Endothelial cell of umbilical vein (primary cell): ENCODE results near the gene INHBC. TPM values are rescaled to one million over a fixed set of nuclear protein-coding genes. Genes with fewer than 3 reads are reported as not detected.
"Not testable (repeated sequence)": the region's sequence is repeated elsewhere in the genome, so short reads cannot be mapped to it uniquely, and the experiment has no call there.

Experiments
- BruUV-seq: library from RNA; stranded (reverse); fragments of 400-500 nt; replicated peaks from 2 replicates; lab custom pipeline; 2021; lab: Mats Ljungman, UMichigan
- CTCF ChIA-PET: fragments of 300-600, 350-600 bp; sonication (Branson Sonifier 250); formaldehyde crosslinking; loops from one replicate; lab custom pipeline; 2021; ENCODE audit warnings: antibody characterized with exemption, inconsistent platforms; lab: Charles Lee
- POLR2A ChIA-PET: fragments of 300-600, 350-600 bp; sonication (Branson Sonifier 250); formaldehyde crosslinking; loops from one replicate; lab custom pipeline; 2021; ENCODE audit warnings: antibody characterized with exemption, inconsistent platforms; lab: Charles Lee
- DNase-seq: peaks from one replicate; pipeline ENCODE4 v3.0.0-alpha.2; 2011; ENCODE audit warnings: low read depth, low spot score
- FAIRE-seq: peaks from 2 replicates; lab custom pipeline; 2011; peaks lifted over from hg19 to GRCh38; lab: Jason Lieb, UNC
- H2AFZ ChIP-seq: 2 replicates; pipeline ENCODE4 v1.6.0; 2012; ENCODE audit warnings: low read depth, low read length, control low read depth, inconsistent platforms
- H3K27ac ChIP-seq: 2 replicates; pipeline ENCODE4 v1.5.1; 2011; ENCODE audit warnings: low read depth, mild to moderate bottlenecking, control low read depth, low read length, moderate library complexity; ENCODE audit not compliant: insufficient read depth
- H3K27me3 ChIP-seq, 2 experiments: 2 replicates each; pipeline versions ENCODE4 v1.6.0 to v1.6.1; 2011; ENCODE audit warnings: low read length in 2 of 2, mixed read lengths in 1 of 2; ENCODE audit not compliant: control insufficient read depth in 2 of 2, insufficient read depth in 2 of 2
- H3K36me3 ChIP-seq, 2 experiments: 2 replicates in 1 of 2; 3 replicates in 1 of 2; pipeline ENCODE4 v1.5.1; 2011; ENCODE audit warnings: low read length in 2 of 2, mild to moderate bottlenecking in 1 of 2, moderate library complexity in 1 of 2; ENCODE audit not compliant: control insufficient read depth in 2 of 2, insufficient read depth in 2 of 2; ENCODE audit errors: extremely low read depth in 1 of 2
- H3K4me1 ChIP-seq: 3 replicates; pipeline ENCODE4 v1.5.1; 2011; ENCODE audit warnings: mild to moderate bottlenecking, low read length; ENCODE audit not compliant: control insufficient read depth, insufficient read depth; ENCODE audit errors: extremely low read depth
- H3K4me2 ChIP-seq: 2 replicates; pipeline ENCODE4 v1.6.1; 2011; ENCODE audit warnings: low read length, control low read depth, mixed read lengths; ENCODE audit not compliant: insufficient read depth
- H3K4me3 ChIP-seq, 3 experiments: fragments of 200-600 bp in 1 of 3; sonication (generic), shearing (Covaris generic) in 1 of 3; replicated peaks in 1 of 3; 2 replicates each; pipeline ENCODE4 v1.5.1; 2011 to 2016; ENCODE audit warnings: control low read depth in 3 of 3, low read length in 3 of 3, mild to moderate bottlenecking in 2 of 3, inconsistent platforms in 1 of 3, low read depth in 1 of 3, moderate library complexity in 1 of 3; ENCODE audit not compliant: insufficient read depth in 1 of 3
- H3K79me2 ChIP-seq: 2 replicates; pipeline ENCODE4 v1.6.0; 2012; ENCODE audit warnings: low read length, inconsistent platforms; ENCODE audit not compliant: control insufficient read depth, insufficient read depth
- H3K9ac ChIP-seq: replicated peaks from 2 replicates; pipeline ENCODE3; 2011; ENCODE audit warnings: low read length, control low read depth; ENCODE audit not compliant: insufficient read depth; ENCODE audit errors: extremely low read depth
- H3K9me1 ChIP-seq: replicated peaks from 3 replicates; pipeline ENCODE4 v1.6.0; 2011; ENCODE audit warnings: mild to moderate bottlenecking, low read length; ENCODE audit not compliant: control insufficient read depth, insufficient read depth; ENCODE audit errors: extremely low read depth
- H3K9me3 ChIP-seq: replicated peaks from 2 replicates; pipeline ENCODE4 v1.5.1; 2012; ENCODE audit warnings: low read length, inconsistent platforms; ENCODE audit not compliant: control insufficient read depth, insufficient read depth
- H4K20me1 ChIP-seq: replicated peaks from 2 replicates; pipeline ENCODE3; 2011; ENCODE audit warnings: mild to moderate bottlenecking, low read length; ENCODE audit not compliant: control insufficient read depth, insufficient read depth; ENCODE audit errors: extremely low read depth
- EZH2 ChIP-seq: IDR thresholded peaks from 2 replicates; pipeline ENCODE4 v1.6.1; 2012; ENCODE audit warnings: borderline replicate concordance, low read depth, mild to moderate bottlenecking, moderate library complexity, low read length, inconsistent platforms; ENCODE audit not compliant: severe bottlenecking
- FOS ChIP-seq: IDR thresholded peaks from 2 replicates; pipeline ENCODE4 v1.6.1; 2011; ENCODE audit warnings: mild to moderate bottlenecking, low read length, moderate library complexity, borderline replicate concordance; ENCODE audit not compliant: insufficient read depth
- GATA2 ChIP-seq: IDR thresholded peaks from 2 replicates; pipeline ENCODE4 v1.7.0; 2011; ENCODE audit warnings: low read depth, mild to moderate bottlenecking, moderate library complexity, mixed read lengths, low read length; ENCODE audit not compliant: insufficient read length, insufficient read depth
- JUN ChIP-seq: IDR thresholded peaks from 2 replicates; pipeline ENCODE4 v1.6.1; 2011; ENCODE audit warnings: borderline replicate concordance, low read depth; ENCODE audit not compliant: insufficient read length, insufficient read depth
- MYC ChIP-seq: IDR thresholded peaks from one replicate; pipeline ENCODE4 v1.6.1; 2011; ENCODE audit warnings: mild to moderate bottlenecking, low read depth, low read length
- POLR2A ChIP-seq: IDR thresholded peaks from 2 replicates; pipeline ENCODE4 v1.6.1; 2012; ENCODE audit warnings: low read depth, mild to moderate bottlenecking, control low read depth, low read length
- POLR2AphosphoS5 ChIP-seq: IDR thresholded peaks from 2 replicates; pipeline ENCODE4 v1.6.1; 2012; ENCODE audit warnings: low read depth, mild to moderate bottlenecking, control low read depth, low read length, moderate library complexity; ENCODE audit not compliant: insufficient read depth
- dilution Hi-C: fragments of 300-500 bp; cut with MboI; formaldehyde crosslinking; loops from one replicate; pipeline ENCODE4 v1.15.0; 2019; ENCODE audit warnings: low sequenced_read_pairs; ENCODE audit not compliant: extremely low pct_ligation_motif_present
- intact Hi-C: fragments of 100-400 bp; cut with micrococcal nuclease; formaldehyde crosslinking; loops from one replicate; pipeline ENCODE4 v1.10.0; 2022
- polyA plus RNA-seq, 4 experiments: library from polyadenylated mRNA; depleted of rRNA in 3 of 4; stranded (reverse) in 3 of 4; unstranded in 1 of 4; fragments of >200 nt; gene quantifications; 2 replicates each; pipeline versions ENCODE4 v1.2.1 to v1.2.3, GENCODE V29; 2011 to 2012; ENCODE audit warnings: missing spikeins in 1 of 4
- total RNA-seq: library from RNA; stranded (reverse); gene quantifications from 2 replicates; pipeline ENCODE4 v1.2.3, GENCODE V29; 2021
- TF ChIP-seq, protein P1 (sequence below), 2 donors: IDR thresholded peaks; 1 replicate in 1 of 2; 2 replicates in 1 of 2; pipeline ENCODE4 v1.5.1; 2011; ENCODE audit warnings: low read length in 2 of 2, mild to moderate bottlenecking in 2 of 2, moderate library complexity in 2 of 2, control low read depth in 1 of 2, inconsistent platforms in 1 of 2, low read depth in 1 of 2; ENCODE audit not compliant: insufficient read depth in 1 of 2; ENCODE audit errors: extremely low read depth in 1 of 2
- TF ChIP-seq, protein P2 (sequence below): IDR thresholded peaks from 2 replicates; pipeline ENCODE4 v1.6.1; 2011; ENCODE audit not compliant: insufficient read depth, insufficient read length

Gene INHBC
- total and polyA plus RNA-seq, 2 donors (not counting 3 experiments of a cell fraction or from before 2014, with no cell fraction given) = not detected

DNA sequence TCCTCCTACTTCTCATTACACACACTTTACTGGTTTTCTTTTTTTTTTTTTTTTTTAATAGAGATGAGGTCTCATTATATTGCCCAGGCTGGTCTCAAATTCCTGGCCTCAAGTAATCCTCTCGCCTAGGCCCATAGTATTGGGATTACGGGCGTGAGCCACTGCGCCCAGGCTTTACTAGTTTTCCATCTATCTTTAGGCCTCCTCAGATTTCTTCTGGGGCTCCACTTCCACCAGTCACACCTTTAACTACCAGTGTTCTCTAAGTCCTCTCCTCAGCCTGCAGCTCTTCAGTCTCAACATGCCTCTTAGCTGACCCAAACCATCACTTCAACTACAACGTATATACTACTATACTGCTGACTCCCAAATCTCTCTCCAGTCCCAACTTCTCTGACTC, 14.1 kb upstream of the INHBC start:
- dilution Hi-C loops = no loop called here
- no peak for DNase-seq
- peaks cover 5% of the 10 kb centered on the region for H3K79me2 ChIP-seq
- no peaks in the 10 kb centered on the region for H4K20me1 ChIP-seq
- POLR2A ChIA-PET = no interaction called here
- TF ChIP-seq, protein P1, sequence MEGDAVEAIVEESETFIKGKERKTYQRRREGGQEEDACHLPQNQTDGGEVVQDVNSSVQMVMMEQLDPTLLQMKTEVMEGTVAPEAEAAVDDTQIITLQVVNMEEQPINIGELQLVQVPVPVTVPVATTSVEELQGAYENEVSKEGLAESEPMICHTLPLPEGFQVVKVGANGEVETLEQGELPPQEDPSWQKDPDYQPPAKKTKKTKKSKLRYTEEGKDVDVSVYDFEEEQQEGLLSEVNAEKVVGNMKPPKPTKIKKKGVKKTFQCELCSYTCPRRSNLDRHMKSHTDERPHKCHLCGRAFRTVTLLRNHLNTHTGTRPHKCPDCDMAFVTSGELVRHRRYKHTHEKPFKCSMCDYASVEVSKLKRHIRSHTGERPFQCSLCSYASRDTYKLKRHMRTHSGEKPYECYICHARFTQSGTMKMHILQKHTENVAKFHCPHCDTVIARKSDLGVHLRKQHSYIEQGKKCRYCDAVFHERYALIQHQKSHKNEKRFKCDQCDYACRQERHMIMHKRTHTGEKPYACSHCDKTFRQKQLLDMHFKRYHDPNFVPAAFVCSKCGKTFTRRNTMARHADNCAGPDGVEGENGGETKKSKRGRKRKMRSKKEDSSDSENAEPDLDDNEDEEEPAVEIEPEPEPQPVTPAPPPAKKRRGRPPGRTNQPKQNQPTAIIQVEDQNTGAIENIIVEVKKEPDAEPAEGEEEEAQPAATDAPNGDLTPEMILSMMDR (IDR thresholded peaks at IDR 0.05; ENCODE audit: extremely low read depth in 1 of 2, insufficient read depth in 1 of 2, low read depth in 1 of 2, low read length in 2 of 2) = no peak
- TF ChIP-seq EZH2 (no peak), POLR2AphosphoS5 (no peak), FOS (no peak), JUN (no peak), MYC (no peak), GATA2 (no peak), POLR2A (no peak)
- TF ChIP-seq, protein P2, sequence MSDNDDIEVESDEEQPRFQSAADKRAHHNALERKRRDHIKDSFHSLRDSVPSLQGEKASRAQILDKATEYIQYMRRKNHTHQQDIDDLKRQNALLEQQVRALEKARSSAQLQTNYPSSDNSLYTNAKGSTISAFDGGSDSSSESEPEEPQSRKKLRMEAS = no peak
- H3K36me3 ChIP-seq = no peaks in the 10 kb centered on the region
- no peaks in the 10 kb centered on the region for H3K9me3 ChIP-seq
- CTCF ChIA-PET = interaction anchor here (1.0 to 1.1 kb wide), 2 partner anchors 9 to 32 kb away, joined by 4 to 5 read pairs; no protein-coding TSS in a partner anchor
- H3K27ac ChIP-seq = no peak overlapping the region
- H2AFZ ChIP-seq = no peak overlapping the region
- H3K4me3 ChIP-seq = no peak overlapping the region
- H3K4me2 ChIP-seq = no peak overlapping the region
- no peaks in the 10 kb centered on the region for H3K27me3 ChIP-seq
- no peak overlapping the region for H3K9ac ChIP-seq
- intact Hi-C loops = no loop called here
- no peaks in the 10 kb centered on the region for H3K4me1 ChIP-seq
- FAIRE-seq = no peak
- H3K9me1 ChIP-seq = no peaks in the 10 kb centered on the region
- BruUV-seq = no TSS peak

DNA sequence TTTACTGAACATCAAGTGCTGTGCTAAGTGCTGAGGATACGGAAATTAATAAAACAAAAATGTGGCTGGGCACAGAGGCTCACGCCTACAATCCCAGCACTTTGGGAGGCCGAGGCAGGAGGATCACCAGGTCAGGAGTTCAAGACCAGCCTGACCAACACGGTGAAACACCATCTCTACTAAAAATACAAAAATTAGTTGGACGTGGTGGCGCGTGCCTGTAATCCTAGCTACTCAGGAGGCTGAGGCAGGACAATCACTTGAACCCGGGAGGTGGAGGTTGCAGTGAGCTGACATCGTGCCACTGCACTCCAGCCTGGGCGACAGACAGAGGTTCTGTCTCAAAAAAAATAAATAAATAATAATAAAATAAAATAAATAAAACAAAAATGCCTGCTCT, 7.6 kb upstream of the INHBC start:
- peaks cover 23% of the 10 kb centered on the region for H3K79me2 ChIP-seq
- H2AFZ ChIP-seq, intact Hi-C loops, H4K20me1 ChIP-seq, H3K9me1 ChIP-seq, H3K9me3 ChIP-seq, FAIRE-seq, H3K4me1 ChIP-seq, BruUV-seq, H3K9ac ChIP-seq, DNase-seq, H3K4me3 ChIP-seq, dilution Hi-C loops, H3K27ac ChIP-seq, CTCF ChIA-PET, H3K27me3 ChIP-seq, H3K4me2 ChIP-seq, POLR2A ChIA-PET, H3K36me3 ChIP-seq: not testable (repeated sequence)
